ENCODE data around the gene SKIL.

Gene SKIL

GRCh38 chr3:170418422-170419398 lies 61.2 kb downstream of the SKIL start, which contains the start of gene CLDN11:
Gene CLDN11 (plus strand): TSS chr3:170418868. CDS start chr3:170419067, 199 bp downstream.
- Histone ChIP-seq H3K9me3 (replicated peaks; ENCODE audit: insufficient read depth, low read length) (no peaks in the 10 kb centered on the region), H3K36me3 (replicated peaks; ENCODE audit: insufficient read depth, low read length) (no peaks in the 10 kb centered on the region), H3K27me3 (replicated peaks; ENCODE audit: insufficient read depth, low read length) (no peaks in the 10 kb centered on the region), H2AFZ (ENCODE audit: low read length) (no peak within 1 kb of the TSS), H3K4me3 (ENCODE audit: low read length) (no peak within 1 kb of the TSS), H4K20me1 (ENCODE audit: insufficient read depth, low read length) (no peaks in the 10 kb centered on the region), H3K9ac (ENCODE audit: low read length) (no peak within 1 kb of the TSS), H3K79me2 (ENCODE audit: low read length) (no peaks in the 10 kb centered on the region), H3K9me2 (replicated peaks; ENCODE audit: insufficient read depth, low read length) (no peaks in the 10 kb centered on the region), H3F3A (ENCODE audit: insufficient read depth, low read length) (no peaks in the 10 kb centered on the region), H3K4me2 (ENCODE audit: low read depth, low read length) (peak within 1 kb of the TSS; percentile 27; the same call in 1 of the 2 replicates), H3K27ac (ENCODE audit: low read length) (no peak within 1 kb of the TSS), H3K4me1 (ENCODE audit: low read length) (no peaks in the 10 kb centered on the region)
- DNase-seq = no peak
- TF ChIP-seq EZH2phosphoT487 (IDR thresholded peaks at IDR 0.05; ENCODE audit: low read length) (no peak), CTCF (IDR thresholded peaks at IDR 0.05; ENCODE audit: low read length) (no peak), EZH2 (optimal IDR thresholded peaks at IDR 0.05; ENCODE audit: low read depth, low read length) (no peak)

GRCh38 chr3:170419557-170420087 lies 62.1 kb downstream of the SKIL start:
- H3K79me2 ChIP-seq (ENCODE audit: low read length) = no peaks in the 10 kb centered on the region
- no peaks in the 10 kb centered on the region for H3K4me1 ChIP-seq (ENCODE audit: low read length)
- H3K4me2 ChIP-seq (ENCODE audit: low read depth, low read length) = no peak overlapping the region
- H3K27me3 ChIP-seq (replicated peaks; ENCODE audit: insufficient read depth, low read length) = no peaks in the 10 kb centered on the region
- H3K27ac ChIP-seq (ENCODE audit: low read length) = no peak overlapping the region
- H3K9me3 ChIP-seq (replicated peaks; ENCODE audit: insufficient read depth, low read length) = no peaks in the 10 kb centered on the region
- TF ChIP-seq EZH2 (optimal IDR thresholded peaks at IDR 0.05; ENCODE audit: low read depth, low read length) (no peak), EZH2phosphoT487 (IDR thresholded peaks at IDR 0.05; ENCODE audit: low read length) (no peak), CTCF (IDR thresholded peaks at IDR 0.05; ENCODE audit: low read length) (no peak)
- H2AFZ ChIP-seq (ENCODE audit: low read length) = no peak overlapping the region
- H3K9ac ChIP-seq (ENCODE audit: low read length) = no peak overlapping the region
- no peaks in the 10 kb centered on the region for H3F3A ChIP-seq (ENCODE audit: insufficient read depth, low read length)
- H3K4me3 ChIP-seq (ENCODE audit: low read length) = no peak overlapping the region
- no peaks in the 10 kb centered on the region for H3K9me2 ChIP-seq (replicated peaks; ENCODE audit: insufficient read depth, low read length)
- H4K20me1 ChIP-seq (ENCODE audit: insufficient read depth, low read length) = no peaks in the 10 kb centered on the region
- no peak for DNase-seq
- no peaks in the 10 kb centered on the region for H3K36me3 ChIP-seq (replicated peaks; ENCODE audit: insufficient read depth, low read length)

- Histone ChIP-seq H4K20me1 (ENCODE audit: insufficient read depth, low read length) (no peaks in the 10 kb centered on the region), H3K9me3 (replicated peaks; ENCODE audit: insufficient read depth, low read length) (no peaks in the 10 kb centered on the region), H3K27ac (ENCODE audit: low read length) (no peak overlapping the region), H3K9ac (ENCODE audit: low read length) (no peak overlapping the region), H3K9me2 (replicated peaks; ENCODE audit: insufficient read depth, low read length) (no peaks in the 10 kb centered on the region), H2AFZ (ENCODE audit: low read length) (no peak overlapping the region), H3K36me3 (replicated peaks; ENCODE audit: insufficient read depth, low read length) (no peaks in the 10 kb centered on the region), H3F3A (ENCODE audit: insufficient read depth, low read length) (no peaks in the 10 kb centered on the region), H3K4me3 (ENCODE audit: low read length) (no peak overlapping the region), H3K27me3 (replicated peaks; ENCODE audit: insufficient read depth, low read length) (no peaks in the 10 kb centered on the region), H3K4me2 (ENCODE audit: low read depth, low read length) (no peak overlapping the region), H3K79me2 (ENCODE audit: low read length) (no peaks in the 10 kb centered on the region), H3K4me1 (ENCODE audit: low read length) (no peaks in the 10 kb centered on the region)
- no peak for DNase-seq
- TF ChIP-seq CTCF (IDR thresholded peaks at IDR 0.05; ENCODE audit: low read length) (no peak), EZH2 (optimal IDR thresholded peaks at IDR 0.05; ENCODE audit: low read depth, low read length) (no peak), EZH2phosphoT487 (IDR thresholded peaks at IDR 0.05; ENCODE audit: low read length) (no peak)
Measured at GRCh38 chr3:170420307-170420821, 62.8 kb downstream of the SKIL start.

Data from MM.1S (cell line).